Measurements from ENCODE around the gene SBF2.
"Not testable (repeated sequence)": the region's sequence is repeated elsewhere in the genome, so short reads cannot be mapped to it uniquely, and the experiment has no call there.

SBF2 gene

DNA sequence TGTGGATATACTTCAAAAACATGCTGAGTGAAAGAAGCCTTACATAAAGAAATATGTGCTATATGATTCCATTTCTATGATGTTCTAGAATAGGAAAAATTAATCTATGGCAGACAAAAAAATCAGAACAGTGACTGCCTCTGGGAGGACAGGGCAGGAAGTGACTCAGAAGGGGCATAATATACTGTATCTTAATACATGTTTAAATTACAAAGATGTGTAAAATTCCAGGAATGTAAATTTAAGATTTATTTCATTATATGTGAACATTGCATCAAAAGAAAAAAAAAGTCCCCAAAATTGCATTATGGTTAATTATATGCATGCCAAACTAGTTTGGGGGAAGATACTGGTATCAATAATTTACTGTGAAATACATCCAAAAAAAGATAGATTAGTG, 32.2 kb downstream of the SBF2 start:
- no peak for DNase-seq

DNA sequence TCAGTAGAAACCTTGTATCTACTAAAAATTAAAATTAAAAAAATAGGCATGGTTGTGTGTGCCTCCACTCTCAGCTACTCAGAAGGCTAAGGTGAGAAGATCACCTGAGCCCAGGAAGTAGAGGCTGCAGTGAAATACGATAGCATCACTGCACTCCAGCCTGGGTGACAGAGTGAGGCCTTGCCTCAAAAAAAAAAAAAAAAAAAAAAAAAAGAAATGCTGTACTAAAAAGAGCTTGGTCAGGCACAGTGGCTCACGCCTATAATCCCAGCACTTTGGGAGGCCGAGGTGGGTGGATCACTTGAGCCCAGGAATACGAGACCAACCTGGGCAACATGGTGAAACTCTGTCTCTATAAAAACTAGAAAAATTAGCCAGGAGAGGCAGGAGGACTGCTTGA, 36.5 kb downstream of the SBF2 start:
- DNase-seq, result no peak

DNA sequence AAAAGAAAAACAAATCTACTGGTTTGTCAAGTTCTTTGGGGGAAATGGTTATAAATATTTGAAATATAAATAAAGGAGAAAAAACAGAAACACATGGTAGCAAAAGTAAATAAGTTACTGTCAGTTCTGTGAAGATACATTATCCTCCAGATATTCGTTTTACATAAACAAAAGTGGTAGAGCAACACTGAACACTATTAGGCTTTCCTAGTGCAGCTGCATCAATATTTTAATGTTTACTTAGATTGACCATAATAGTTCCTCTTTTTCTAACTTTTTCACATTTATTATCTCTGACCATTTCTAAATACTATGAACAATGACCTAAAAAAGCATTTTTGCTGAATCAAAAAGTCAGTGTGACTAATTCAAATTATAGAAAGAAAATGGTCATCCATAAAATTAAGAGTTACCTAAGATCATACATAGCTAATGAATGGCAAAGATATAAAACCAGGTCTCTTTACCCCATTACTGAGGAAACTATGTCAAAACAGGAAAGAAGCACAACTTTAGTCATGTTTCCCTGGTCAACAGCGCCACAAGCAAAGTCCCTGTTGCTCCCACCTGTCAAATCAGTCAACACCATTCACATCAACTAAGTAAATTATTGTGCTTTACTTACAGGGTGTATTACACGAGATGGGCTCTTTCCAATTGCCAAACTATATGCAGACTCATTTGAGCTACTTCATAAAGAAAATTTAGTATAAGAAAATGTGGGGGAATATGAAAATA, 38.5 kb downstream of the SBF2 start:
- no peak for DNase-seq

DNA sequence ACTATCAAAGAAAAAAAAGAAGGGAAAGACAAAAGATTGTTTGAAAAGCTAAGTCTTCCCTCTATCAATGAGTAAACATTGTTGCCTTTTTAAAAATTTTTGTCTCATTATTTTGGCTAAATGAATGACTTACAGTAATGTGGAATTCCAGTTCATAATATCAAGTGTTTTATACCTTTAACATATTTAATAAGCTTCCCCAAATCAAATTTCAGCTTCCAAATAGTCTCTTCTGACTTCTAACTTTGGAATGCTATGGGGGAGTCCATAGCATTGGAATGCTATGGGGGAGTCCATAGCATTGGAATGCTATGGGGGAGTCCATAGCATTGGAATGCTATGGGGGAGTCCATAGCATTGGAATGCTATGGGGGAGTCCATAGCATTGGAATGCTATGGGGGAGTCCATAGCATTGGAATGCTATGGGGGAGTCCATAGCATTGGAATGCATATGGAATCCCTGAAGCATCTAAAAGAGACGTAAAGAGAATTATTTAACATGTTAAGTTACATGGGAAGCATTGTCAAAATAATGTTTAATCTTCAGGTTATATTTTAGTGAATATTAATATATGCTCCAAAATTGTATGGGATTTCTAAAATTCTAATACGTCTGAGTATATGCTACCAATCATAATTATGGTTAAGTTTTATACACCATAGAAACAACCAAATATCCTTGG, 44.4 kb downstream of the SBF2 start:
- not testable (repeated sequence) for DNase-seq

DNA sequence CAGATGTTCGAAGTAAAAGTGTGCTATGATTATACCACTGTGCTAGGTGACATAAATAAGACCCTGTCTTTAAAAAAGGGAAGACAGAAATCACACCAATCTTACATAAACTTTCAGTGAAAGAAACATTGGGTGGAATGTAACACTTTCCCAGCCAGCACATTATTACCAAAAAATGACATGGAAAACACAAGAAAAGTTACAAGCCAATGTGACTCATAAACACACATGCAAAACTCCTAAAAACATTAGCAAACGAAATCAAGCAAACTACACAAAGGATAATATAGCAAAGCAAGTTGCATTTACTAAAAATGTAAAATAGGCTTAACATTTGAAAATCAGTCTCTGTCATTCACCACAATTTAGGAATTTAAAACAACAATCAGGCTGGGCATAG, 47.0 kb downstream of the SBF2 start:
- DNase-seq, result no peak

DNA sequence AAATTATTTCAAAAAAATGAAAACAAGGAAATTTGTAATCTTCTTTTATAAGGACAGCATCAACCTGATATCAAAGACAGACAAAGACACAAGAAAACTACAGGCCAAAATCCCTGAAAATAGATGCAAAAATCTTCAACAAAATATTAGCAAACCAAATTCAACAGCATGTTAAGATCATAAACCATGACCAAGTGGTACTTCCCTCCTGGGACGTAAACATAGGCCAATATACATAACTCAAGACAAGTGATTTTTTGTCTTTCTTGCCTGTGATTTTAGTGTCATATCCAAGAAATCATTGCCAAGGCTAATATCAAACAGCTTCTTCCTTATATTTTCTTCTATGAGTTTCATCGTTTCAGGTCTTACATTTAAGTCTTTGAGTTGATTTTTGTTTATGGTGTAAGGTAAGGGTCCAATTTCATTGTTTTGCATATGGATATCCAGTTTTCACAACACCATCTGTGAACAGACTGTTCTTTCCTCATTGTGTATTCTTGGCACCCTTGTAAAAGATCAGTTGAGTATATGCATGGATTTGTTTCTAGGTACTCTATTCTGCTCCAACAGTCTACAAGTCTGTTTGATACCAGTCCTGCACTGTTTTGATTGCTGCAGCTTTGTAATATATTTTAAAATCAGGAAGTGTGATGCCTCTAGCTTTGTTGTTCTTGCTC, 50.0 kb downstream of the SBF2 start:
- no peak for DNase-seq

DNA sequence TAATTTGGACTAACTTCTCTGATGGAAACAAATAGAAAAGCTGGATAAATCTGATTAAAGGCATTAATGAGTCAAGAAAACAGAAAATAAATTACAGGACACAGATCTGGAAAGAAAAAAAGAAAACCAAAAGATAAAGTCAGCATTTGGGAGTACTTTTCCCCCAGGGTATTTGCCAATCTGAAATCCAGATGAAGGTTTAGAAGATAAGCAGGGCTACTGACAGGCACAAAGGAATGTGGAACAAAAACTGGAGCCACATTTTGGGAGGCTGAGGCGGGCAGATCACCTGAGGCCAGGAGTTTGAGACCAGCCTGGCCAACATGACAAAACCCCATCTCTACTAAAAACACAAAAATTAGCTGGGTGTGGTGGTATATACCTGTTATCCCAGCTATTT, 57.2 kb downstream of the SBF2 start:
- DNase-seq, result no peak

DNA sequence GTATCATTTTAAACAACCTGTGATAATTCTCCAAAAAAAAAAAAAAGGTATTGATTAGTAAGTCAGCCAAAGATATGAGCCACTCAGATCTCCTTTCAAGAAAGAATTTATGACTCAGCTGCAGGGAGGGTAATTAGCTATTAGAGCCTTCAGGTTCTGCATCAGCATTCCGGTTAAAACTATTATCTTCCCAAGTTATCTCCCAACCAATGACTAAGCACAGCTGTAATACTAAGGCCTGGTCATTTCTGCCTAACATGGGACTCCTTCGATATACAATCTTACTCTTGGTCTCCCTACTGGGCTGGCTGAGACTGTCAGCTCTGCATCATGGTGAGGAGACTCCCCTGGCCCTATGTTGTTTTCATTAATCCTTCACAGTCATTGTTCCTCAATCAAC, 60.4 kb downstream of the SBF2 start:
- no peak for DNase-seq

DNA sequence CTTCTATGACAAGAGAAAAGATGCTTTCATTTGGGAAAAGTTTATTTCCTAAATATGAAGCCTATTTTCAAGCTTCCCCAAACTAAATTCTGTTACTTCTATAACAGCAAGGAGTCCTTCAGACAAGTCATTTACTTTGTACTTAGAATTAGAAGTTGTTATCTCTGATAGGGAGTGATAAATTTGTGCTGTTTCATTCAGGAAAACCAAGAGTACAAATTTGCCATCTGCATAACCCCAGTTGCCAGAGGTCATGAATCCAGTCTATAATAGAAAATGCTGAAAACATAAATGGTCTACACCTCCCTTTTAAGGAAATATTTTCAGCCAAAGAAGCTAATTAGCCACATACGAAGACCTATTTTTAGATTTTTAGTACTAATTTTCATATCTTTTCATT, 61.3 kb downstream of the SBF2 start:
- DNase-seq, result no peak

DNA sequence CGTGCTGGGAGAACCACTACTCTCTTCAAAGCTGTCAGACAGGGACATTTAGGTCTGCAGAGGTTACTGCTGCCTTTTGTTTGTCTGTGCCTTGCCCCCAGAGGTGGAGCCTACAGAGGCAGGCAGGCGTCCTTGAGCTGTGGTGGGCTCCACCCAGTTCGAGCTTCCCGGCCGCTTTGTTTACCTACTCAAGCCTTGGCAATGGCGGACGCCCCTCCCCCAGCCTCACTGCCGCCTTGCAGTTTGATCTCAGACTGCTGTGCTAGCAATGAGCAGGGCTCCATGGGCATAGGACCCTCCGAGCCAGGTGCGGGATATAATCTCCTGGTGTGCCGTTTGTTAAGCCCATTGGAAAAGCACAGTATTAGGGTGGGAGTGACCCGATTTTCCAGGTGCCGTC, 62.2 kb downstream of the SBF2 start:
- DNase-seq, result not testable (repeated sequence)

DNA sequence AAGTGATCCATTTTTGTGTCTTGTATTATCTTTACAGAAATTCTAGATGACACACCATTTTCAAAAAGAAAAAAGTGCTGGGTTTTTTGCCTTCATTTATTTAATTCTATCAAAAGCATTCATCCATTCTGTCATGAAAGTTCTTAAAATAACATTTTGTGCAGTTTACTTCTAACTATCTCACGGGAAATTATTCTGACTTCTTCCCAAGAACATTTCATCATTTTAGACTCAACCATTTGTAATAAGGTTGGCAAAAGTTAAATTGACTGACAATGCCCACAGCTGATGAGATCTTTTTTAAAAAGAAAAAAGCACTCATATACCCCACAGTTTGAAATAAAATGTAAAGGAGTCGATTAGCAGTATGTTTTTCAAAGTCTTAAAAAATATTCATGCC, 68.5 kb downstream of the SBF2 start:
- no peak for DNase-seq

DNA sequence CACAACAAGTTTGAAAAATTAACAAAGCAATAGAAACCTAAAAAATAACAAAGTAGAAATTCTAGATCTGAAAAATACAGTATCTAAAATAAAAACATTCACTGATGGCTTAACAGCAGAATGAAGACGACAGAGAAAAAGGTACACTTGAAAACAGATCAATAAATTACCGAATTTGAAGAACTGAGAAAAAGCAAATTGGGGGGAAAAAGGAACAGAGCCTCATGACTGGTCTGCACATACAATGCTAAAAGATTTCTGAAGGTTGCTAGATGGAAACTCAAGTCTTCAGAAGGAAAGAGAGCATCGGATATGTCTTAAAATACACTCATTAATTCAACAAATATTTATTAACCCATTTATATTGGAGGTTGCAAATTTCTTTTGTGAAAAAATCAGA, 71.6 kb downstream of the SBF2 start:
- no peak for DNase-seq

DNA sequence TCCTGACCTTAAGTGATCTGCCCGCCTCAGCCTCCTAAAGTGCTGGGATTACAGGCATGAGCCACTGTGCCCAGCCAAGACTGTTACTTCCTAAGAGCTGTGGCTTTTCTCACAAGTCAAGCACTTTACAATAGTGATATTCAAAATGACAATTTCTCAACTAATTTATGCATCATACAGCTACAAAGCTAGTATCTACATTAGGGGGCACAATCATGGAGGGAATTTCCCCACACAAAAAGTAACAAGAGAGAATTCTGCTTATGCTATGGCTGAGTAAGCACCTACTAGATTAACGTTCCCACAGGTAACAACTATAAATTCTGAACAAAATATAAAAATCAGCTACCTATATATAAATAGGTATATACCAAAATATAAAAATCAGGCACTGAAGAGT, 72.7 kb downstream of the SBF2 start:
- DNase-seq, result no peak

DNA sequence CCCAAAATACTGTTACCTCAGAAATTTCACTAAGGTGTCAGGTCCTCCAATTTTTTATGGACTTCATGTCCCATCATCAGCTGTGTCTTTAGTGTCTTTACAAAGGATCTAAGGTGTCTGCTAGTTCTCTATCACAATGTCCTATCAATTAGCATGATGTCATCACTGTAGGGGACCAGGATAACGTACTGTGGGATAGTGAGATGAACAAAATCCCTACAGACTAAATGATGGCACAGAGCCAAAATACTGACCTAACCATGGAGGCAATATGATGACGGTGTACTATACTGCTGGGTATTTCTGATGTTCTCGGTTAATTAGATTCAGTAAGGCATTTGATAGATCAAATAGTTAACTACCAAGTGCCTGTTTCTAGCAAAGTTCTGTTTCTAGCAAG, 82.5 kb downstream of the SBF2 start:
- no peak for DNase-seq

DNA sequence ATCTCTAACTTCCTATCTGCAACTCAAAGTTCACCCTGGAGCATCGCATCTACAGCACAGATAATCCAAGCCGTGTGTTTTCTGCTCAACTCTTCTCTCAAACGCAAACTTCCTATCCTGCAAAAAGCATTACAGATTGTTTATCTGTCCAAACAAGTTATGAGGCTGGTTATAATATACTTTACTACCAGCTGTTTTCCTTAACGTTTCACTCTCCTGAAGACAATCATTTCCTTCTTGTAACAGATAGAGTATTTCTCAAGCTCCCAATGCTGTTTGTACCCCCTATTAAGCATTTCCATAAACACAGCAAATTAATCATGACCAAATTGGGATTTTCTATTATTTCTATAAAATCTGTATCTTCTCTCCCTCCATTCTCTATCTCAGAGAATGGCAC, 84.7 kb downstream of the SBF2 start:
- no peak for DNase-seq

DNA sequence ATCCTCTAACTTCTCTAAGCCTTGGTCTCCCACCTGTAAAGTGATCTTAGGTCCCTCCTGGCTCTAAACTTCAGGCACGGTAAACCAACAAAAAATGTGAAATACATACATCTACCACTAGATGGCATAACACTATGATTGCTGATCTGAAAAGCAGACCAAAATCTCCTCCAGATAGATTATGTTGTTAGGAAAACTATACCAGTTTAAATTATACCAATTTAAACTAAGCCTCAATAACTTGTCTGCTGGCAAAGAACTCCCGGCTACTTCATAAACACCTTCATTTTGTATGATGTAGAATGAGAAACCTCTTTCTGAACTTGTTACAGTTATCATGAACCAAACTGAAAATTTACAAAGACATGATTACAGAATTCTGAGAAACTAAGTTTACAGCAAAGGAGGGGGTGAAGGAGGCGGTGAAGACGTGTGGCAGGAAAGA, 85.9 kb downstream of the SBF2 start:
- DNase-seq, result peak; percentile 61

DNA sequence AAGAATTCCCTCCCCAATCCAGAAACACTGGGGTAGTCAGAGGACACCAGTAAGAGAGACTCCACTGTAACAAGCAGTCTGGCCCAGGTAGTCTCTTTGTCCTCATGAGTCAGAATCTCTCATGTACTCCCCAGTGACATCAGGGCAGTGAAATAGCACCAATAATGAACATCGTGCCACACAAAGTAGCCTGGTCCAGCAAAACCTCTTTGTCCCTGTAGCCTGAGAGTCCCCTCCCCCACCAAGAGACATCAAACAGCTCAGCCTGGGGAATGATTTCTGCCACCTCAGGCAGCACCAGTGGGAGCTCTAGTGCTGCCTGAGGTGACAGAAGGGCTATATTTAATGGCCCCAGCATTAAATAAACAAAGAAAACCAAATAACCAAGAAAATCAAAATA, 88.1 kb downstream of the SBF2 start:
- DNase-seq, result no peak

DNA sequence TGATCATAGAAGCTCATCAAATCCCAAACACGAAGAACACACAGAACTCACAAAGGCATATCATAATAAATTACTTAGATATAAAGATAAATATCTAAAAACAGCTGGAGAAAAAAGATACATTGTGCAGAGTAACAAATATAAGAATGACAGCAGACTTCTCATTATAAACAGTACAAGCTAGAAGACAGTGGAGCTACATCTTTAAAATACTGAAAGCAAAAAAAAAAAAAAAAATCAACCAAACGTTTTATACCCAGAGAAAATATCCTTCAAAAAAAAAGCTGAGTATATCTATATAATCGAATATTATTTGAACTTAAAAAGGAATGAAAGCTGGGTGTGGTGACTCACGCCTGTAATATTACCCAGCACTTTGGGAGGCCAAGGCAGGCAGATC, 90.0 kb downstream of the SBF2 start:
- no peak for DNase-seq

DNA sequence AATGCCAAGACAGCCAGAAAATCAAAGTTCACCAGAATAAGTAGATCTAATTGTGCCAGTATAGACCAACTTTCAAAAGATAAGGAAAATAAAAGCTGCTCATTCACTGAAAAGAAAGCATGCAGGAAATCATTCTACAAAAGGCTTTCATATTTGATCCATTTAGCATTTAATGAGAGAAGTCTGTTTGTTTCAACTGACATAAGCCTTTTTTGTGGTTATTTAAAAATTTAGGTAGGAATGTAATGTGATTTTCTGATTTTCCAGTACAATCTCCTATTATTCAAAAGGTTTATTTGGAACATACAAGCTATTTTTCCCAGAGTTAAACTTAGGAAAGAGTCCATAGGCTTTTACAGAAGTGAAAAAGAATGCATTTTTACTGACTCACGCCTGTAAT, 92.7 kb downstream of the SBF2 start:
- DNase-seq, result no peak

DNA sequence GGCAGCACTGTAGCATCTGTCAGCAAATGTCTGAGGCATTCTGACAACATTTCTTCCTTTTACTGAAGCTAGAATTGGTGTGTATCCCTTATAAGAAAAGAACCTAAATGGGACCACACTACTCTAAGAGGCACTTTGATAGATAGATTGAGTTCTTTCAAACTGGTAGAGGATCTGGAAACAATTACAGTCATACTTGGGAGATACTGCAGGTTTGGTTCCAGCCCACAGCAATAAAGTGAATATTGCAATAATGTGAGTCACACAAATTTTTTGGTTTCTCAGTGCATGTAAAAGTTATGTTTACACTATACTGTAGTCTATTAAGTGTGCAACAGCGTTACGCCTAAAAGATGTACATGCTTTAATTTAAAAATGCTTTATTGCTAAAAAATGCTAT, 96.9 kb downstream of the SBF2 start:
- DNase-seq, result no peak

DNA sequence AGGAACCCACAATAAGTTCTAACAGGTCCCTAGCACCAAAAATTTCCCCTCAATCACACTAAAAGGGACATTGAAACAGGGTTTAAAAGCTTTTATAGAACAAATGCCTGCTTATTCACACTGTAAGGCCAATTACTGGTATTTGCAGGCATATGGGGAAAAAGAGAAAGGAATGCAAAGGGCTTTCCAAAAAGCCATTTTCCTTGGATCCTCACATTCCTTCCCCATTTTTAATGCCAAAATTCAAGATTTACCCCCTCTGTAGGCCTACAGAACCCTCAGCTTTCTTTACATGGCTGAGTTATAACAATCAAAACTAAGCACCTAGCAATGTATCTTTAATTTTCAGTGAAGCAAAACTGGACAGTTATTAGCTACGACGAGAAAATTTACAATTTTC, 102.0 kb downstream of the SBF2 start:
- DNase-seq, result no peak

DNA sequence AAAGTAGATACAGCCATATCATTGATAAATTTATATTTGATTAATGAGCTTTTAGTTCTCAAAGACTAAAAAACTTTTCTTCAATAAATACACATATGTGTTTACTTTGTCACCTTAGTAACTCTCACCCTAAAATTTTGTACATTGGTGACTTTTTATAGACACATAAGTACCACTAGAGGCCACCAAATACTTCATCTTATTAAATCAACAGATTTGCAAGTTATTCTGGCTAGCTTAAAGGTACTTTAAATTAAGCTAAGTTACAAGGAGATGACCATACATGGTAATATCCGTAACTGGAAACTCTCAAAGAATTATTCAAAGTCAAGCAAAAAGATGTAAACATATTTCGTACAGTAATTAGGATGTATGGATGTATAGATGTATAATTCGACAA, 112.2 kb downstream of the SBF2 start:
- peak; percentile 2 for DNase-seq

DNA sequence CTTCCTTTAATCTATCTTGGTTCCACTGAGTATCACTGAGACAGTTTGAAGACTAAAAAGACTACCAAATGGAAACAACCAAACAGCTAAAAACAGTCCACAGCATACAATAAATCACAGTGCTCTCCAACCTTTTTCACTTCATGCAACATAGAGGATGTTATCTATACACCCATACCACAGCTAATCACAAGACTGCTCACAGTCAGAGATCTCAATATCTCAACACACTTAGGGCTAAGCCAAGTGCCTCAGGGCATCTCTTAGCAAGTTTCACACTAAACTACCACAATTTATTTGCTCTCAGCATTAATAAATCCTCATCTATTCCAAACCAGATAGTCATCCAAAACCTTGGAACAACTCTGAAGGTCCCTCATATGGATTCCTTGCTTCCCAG, 129.4 kb downstream of the SBF2 start:
- DNase-seq, result no peak

DNA sequence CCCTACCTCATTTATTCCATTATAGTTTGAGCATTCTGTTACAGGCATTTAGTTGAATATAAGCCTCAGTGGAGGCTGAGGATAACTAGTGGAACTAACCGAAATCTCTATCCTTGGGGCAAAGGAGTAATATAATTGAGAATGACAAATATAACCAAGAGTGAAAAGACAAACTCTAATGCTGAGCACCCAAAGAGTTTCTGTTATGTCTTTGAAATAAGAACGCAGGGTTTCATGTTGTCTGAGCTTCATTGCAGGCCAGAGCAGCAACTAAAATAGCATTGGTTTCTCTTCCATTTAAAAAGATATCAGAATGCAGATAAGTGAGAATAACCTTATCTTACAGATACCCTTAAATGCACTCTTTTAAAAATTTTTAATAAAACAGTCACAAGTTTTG, 131.8 kb downstream of the SBF2 start:
- no peak for DNase-seq

Data from CD4-positive, alpha-beta T cell treated with Interleukin-21 for 1 hour (primary cell).